ENCODE results near the gene SPATA32. TPM values are rescaled to one million over a fixed set of nuclear protein-coding genes. Genes with fewer than 3 reads are reported as not detected.
A peak's percentile ranks its signal among the peaks of the same experiment; 100 is the strongest.

Gene SPATA32
- total RNA-seq, 2 experiments from 2014 or later, result 0.53 to 0.65 TPM

DNA sequence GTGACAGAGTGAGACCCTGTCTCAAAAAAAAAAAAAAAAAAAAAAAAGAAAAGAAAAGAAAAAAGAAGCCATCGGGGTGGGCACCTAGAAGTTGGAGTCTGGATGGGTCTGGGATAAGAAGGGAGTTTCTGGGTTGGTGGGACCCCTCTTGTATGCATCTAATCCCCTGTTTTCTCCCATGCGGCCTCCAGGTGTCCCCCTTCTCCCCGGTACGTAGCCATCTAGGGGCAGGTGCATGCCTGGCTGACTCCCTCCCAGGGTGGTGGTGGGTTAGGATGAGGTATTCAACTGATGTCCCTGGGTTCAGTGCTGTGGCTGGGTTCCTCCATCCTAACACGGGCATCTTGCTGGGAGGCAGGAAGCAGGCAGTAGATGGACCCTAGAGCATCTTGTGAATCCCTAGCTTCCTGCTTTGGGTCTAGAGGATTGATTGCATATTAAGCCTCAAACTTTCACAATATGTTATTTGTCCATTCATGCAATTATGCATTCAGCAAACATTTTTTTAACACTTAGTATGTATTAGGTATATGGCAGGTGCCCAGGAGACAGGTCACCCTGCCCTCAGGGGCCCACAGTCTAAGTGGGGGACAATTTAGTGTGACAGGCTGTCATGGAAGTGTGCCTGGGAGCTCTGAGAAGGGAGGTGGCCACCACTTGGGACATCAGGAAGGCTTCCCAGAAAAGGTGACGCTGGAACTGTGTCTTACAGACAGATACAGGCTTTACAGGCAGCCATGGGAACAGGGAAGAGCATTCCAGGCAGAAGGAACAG is 27.1 kb downstream of the SPATA32 start:
- POLR2A ChIA-PET, result interaction anchor here (0.7 to 11.5 kb wide), 5 partner anchors 9 to 78 kb away, joined by 3 to 162 read pairs (median 6); partner anchors contain the start of gene FMNL1
- peak; percentile 50 for ATAC-seq (ENCODE audit: low read depth)
- Mint-ChIP-seq H3K27me3 (no peaks in the 10 kb centered on the region), H3K4me3 (no peak overlapping the region), H3K4me1 (peaks cover 49% of the 10 kb centered on the region), H3K36me3 (peaks cover 33% of the 10 kb centered on the region), H3K9me3 (no peaks in the 10 kb centered on the region), H3K27ac (peak overlapping the region; percentile 74)
- peak; percentile 53 for DNase-seq

DNA sequence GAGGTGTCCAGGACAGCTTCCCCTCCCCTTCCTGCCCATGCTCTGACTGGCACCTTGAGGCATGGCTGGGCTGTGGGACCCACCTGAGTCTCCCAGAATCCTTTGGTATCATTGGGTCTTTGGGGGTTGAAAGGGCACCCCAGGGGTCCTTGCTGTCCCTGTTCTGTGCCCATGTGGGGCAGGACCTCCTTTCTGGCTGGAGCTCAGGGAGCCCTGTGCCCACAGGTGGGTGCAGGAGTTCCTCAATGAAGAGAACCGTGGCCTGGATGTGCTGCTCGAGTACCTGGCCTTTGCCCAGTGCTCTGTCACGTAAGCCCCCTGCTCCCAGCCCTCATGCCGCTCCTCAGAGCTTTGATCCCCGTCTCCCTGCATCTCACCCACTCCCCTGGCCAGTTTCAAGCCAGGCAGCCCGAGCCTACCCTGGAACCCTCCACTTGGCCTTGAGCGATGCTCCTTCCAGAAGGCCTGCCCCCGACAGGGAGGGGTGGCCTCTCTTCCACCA is 28.4 kb downstream of the SPATA32 start:
- H3K9me3 Mint-ChIP-seq, result no peaks in the 10 kb centered on the region
- no peak for DNase-seq
- H3K36me3 Mint-ChIP-seq, result peaks cover 21% of the 10 kb centered on the region
- peak overlapping the region; percentile 70 for H3K27ac Mint-ChIP-seq
- no peak overlapping the region for H3K4me3 Mint-ChIP-seq
- H3K4me1 Mint-ChIP-seq, result peaks cover 58% of the 10 kb centered on the region
- ATAC-seq (ENCODE audit: low read depth), result no peak
- POLR2A ChIA-PET, result interaction anchor here (0.9 to 11.5 kb wide), 4 partner anchors 9 to 84 kb away, joined by 3 to 162 read pairs (median 47); partner anchors contain the start of gene FMNL1
- no peaks in the 10 kb centered on the region for H3K27me3 Mint-ChIP-seq

DNA sequence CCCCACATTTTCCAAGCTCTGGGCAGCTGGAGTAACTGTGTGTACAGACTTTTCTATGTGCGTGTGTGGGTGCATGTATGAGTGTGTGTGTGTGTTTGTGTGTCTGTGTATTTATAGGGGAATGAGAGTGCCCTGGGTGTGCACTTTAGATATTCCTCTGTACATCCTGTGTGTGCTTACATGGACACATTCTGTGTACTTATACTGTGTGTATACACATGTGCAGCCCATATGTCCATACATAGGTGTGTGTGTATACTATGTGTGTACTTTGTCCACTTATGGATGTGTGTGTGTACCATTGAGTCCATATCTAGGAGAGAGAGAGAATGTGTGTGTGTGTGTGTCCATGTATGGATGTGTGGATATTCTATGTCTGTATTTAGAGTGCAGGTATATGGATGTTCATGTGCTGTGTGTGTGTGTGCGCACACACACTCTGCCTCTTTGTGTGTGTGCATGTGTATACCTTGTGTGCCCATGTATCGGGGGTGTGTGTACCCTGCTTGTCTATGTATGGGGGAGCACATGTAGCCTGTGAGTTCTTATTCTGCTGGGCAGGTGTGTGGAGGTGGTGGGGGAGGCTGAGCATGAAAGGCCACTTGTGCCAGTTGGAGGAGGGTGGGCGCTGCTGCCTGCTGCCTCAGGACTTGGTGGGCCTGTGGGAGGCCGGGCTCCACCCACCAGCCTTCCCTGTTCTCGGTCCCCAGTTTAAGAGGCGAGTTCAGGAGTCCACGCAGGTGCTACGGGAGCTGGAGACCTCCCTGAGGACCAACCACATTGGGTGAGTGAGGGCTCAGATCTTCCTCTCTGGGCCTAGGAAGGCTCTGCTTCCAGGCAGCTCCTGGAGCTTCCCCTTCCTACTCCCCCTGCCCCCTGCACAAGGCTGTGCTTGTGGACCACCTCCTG is 29.1 kb downstream of the SPATA32 start:
- ATAC-seq (ENCODE audit: low read depth), result no peak
- no peak overlapping the region for H3K4me3 Mint-ChIP-seq
- POLR2A ChIA-PET, result interaction anchor here (0.9 to 11.5 kb wide), 5 partner anchors 8 to 83 kb away, joined by 3 to 162 read pairs (median 3); partner anchors contain the start of gene FMNL1
- H3K27ac Mint-ChIP-seq, result peak overlapping the region; percentile 70
- H3K9me3 Mint-ChIP-seq, result no peaks in the 10 kb centered on the region
- no peak for DNase-seq
- H3K36me3 Mint-ChIP-seq, result peaks cover 16% of the 10 kb centered on the region
- peaks cover 59% of the 10 kb centered on the region for H3K4me1 Mint-ChIP-seq
- no peaks in the 10 kb centered on the region for H3K27me3 Mint-ChIP-seq

DNA sequence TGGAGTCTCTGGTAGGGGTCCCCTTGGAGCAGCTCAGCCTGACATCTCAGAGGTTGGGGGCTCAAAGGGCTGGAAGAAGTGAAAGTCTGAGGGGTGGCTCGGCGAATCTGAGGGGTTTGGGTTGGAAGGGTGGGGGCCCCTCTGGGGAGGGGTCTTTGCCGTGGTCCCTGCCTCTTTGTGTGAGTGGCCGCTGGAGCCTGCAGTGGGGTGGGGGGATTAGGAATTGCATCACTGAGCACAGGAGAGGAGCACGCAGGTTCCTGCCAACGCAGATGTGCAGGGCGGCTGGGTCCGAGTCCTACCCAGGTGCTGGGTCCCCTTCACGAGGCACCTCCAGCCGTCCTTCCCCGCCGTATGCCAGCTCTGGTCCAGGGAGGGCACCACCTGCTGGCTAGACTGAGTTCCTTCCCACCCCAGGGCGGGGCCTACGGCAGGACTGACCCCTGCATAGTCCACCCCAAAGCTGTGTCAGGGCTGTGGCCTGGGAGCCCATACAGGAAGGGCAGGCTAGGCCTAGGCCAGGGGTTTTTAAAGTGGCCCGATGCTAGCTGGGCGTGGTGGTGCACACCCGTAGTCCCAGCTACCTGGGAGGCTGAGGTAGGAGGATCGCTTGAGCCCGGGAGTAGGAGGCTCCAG is 30.3 kb downstream of the SPATA32 start:
- Mint-ChIP-seq H3K27me3 (no peaks in the 10 kb centered on the region), H3K36me3 (peaks cover 16% of the 10 kb centered on the region), H3K4me3 (no peak overlapping the region), H3K27ac (peak overlapping the region; percentile 70), H3K4me1 (peaks cover 69% of the 10 kb centered on the region), H3K9me3 (no peaks in the 10 kb centered on the region)
- POLR2A ChIA-PET, result interaction anchor here (0.5 to 11.5 kb wide), 6 partner anchors 12 to 84 kb away, joined by 3 to 162 read pairs (median 6); partner anchors contain the start of genes FMNL1, HEXIM1 and MAP3K14
- DNase-seq (peak; percentile 47), ATAC-seq (ENCODE audit: low read depth) (no peak)

DNA sequence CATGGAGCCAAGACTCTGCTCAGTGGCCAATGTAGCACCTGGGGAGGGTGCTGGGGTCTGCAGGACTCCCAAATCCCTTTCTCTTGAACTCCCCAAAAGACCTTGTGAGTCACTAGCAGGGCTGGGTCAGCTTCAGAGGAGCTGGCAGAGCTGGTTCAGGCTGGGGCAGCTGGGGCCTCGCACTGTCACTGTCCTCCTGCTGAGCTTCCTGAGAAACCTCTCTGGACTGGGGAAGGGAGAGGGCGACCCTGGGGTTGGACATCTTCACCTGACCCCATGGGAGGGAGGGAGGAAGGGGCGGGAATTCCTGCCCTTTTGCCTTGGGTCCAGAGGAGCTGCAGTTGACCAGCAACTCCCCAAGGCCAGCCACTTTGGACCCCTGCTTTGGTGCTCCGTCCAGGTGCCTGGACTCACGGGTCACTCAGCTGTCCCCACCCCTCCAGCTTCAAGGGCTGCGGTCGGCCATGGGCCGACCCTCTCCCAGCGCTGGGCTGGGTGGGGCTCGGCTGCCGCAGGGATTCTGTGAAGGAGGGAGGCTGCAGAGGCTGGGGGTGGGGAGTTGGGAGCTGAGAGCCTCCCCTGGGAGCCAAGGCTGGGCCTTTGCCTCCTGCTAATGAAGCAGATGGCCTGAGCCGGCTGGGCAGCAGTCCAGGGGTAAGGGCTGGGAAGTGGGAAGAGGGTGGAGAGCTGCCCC is 31.0 kb downstream of the SPATA32 start:
- POLR2A ChIA-PET, result interaction anchor here (0.5 to 11.5 kb wide), 8 partner anchors 11 to 85 kb away, joined by 3 to 162 read pairs (median 4); partner anchors contain the start of genes FMNL1, HEXIM1 and MAP3K14
- H3K4me3 Mint-ChIP-seq, result no peak overlapping the region
- peaks cover 71% of the 10 kb centered on the region for H3K4me1 Mint-ChIP-seq
- peak overlapping the region; percentile 99 for H3K27ac Mint-ChIP-seq
- DNase-seq, result no peak
- no peaks in the 10 kb centered on the region for H3K9me3 Mint-ChIP-seq
- H3K27me3 Mint-ChIP-seq, result no peaks in the 10 kb centered on the region
- no peak for ATAC-seq (ENCODE audit: low read depth)
- peaks cover 18% of the 10 kb centered on the region for H3K36me3 Mint-ChIP-seq

DNA sequence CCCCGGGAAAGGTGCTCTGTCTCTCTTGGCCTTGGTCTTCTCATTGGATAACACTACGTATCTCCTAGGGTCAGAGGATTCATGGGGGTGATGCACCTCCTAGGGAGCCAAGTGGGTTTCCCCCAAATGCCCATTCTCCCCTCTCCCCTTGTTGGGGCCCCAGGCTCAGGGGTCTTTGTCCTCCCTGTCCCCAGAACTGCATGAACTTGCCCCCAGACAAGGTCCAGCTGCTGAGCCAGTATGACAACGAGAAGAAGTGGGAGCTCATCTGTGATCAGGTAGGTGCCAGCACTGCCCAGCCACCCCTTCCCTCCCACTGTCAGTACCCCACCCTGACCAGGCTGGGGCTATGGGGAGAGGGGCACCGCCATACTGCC is 31.5 kb downstream of the SPATA32 start:
- Mint-ChIP-seq H3K36me3 (peaks cover 18% of the 10 kb centered on the region), H3K4me1 (peaks cover 70% of the 10 kb centered on the region), H3K9me3 (no peaks in the 10 kb centered on the region), H3K27ac (peak overlapping the region; percentile 99), H3K4me3 (peak overlapping the region; percentile 19), H3K27me3 (no peaks in the 10 kb centered on the region)
- DNase-seq (no peak), ATAC-seq (ENCODE audit: low read depth) (no peak)
- POLR2A ChIA-PET, result interaction anchor here (0.5 to 11.5 kb wide), 7 partner anchors 11 to 86 kb away, joined by 3 to 162 read pairs (median 6); partner anchors contain the start of genes FMNL1, HEXIM1 and MAP3K14

DNA sequence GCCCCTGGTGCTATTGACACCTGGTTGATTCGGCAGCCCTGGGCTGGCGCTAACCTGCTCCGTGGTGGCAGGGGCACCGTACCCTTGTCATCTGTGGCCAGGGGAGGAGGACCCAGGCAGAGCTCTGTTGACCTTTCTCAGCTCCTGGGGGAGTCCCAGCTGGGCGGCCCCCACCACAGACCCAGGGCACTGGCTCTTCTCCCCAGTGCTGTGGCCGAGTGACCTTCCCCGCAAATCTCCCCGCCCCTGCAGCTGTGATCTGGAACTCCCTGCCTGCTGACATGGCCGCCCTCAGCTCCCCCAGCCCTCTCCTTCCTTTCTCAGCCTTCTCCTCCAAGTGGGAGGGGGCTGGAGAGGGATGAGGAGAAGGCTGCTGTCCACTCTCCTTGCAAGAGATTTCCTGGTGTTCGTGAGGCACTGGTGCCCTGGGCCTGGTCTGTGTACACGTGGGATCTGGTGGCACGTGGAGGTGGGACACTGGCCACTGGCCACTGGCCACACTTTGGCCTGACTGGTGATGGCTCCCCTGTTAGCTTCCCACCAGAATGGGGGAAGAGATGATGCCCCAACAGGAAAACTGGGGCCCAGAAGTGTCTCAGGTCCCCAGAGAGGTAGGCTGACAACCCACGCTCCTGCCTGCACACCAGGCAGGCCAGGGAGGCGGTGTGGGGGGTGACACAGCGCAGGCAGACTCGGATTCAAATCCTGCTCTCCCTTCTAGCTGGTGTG is 32.0 kb downstream of the SPATA32 start:
- Mint-ChIP-seq H3K9me3 (no peaks in the 10 kb centered on the region), H3K27me3 (no peaks in the 10 kb centered on the region), H3K36me3 (peaks cover 22% of the 10 kb centered on the region), H3K4me3 (peak overlapping the region; percentile 100), H3K27ac (peak overlapping the region; percentile 99), H3K4me1 (peaks cover 70% of the 10 kb centered on the region)
- DNase-seq (peak; percentile 48), ATAC-seq (ENCODE audit: low read depth) (no peak)
- POLR2A ChIA-PET, result interaction anchor here (1.2 to 11.5 kb wide), 10 partner anchors 10 to 86 kb away, joined by 4 to 162 read pairs (median 9); partner anchors contain the start of genes FMNL1, HEXIM1, HEXIM2 and MAP3K14

DNA sequence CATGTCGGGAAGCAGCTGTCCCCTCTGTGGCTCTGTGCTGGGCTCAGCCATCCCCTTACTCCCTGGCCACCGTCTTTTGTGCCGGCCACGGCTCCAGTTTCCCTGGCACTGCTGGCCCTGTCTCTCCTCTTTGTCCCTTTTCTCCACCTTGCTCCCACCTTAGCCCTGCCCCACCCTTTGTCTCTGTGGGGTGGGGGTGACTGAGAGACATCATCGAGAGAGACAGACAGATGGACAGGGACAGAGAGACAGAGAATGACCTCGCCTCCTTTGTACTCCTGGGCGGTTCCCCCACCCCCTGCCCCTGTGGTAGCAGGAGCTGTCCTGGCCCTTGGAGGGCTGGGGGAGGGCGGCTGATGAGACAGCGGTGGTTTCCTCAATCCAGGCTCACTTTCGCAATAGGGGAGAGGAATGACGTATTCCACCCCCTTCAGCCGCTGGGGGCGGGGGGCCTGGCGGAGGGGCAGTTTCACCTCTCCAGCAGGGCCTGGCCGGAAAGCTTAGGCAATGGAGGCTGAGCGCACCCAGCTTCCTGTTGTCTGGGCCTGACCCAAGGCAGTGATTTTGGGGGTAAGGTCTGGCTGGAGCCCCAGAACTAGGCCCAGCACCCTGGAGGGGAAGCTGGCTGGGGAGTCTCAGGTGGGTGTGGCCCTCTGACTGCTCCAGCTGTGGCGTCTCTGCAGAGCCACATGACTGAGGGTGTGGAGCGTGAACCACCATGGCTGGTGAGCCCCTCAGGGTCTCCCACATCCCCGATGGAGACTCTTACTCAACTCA is 32.9 kb downstream of the SPATA32 start:
- peak; percentile 33 for ATAC-seq (ENCODE audit: low read depth)
- POLR2A ChIA-PET, result interaction anchor here (1.0 to 11.5 kb wide), 11 partner anchors 9 to 88 kb away, joined by 3 to 162 read pairs (median 8); partner anchors contain the start of genes FMNL1, HEXIM1, HEXIM2 and MAP3K14
- H3K27ac Mint-ChIP-seq, result peak overlapping the region; percentile 99
- DNase-seq, result peak; percentile 76
- peaks cover 69% of the 10 kb centered on the region for H3K4me1 Mint-ChIP-seq
- peaks cover 22% of the 10 kb centered on the region for H3K36me3 Mint-ChIP-seq
- no peaks in the 10 kb centered on the region for H3K9me3 Mint-ChIP-seq
- peak overlapping the region; percentile 100 for H3K4me3 Mint-ChIP-seq
- no peaks in the 10 kb centered on the region for H3K27me3 Mint-ChIP-seq

DNA sequence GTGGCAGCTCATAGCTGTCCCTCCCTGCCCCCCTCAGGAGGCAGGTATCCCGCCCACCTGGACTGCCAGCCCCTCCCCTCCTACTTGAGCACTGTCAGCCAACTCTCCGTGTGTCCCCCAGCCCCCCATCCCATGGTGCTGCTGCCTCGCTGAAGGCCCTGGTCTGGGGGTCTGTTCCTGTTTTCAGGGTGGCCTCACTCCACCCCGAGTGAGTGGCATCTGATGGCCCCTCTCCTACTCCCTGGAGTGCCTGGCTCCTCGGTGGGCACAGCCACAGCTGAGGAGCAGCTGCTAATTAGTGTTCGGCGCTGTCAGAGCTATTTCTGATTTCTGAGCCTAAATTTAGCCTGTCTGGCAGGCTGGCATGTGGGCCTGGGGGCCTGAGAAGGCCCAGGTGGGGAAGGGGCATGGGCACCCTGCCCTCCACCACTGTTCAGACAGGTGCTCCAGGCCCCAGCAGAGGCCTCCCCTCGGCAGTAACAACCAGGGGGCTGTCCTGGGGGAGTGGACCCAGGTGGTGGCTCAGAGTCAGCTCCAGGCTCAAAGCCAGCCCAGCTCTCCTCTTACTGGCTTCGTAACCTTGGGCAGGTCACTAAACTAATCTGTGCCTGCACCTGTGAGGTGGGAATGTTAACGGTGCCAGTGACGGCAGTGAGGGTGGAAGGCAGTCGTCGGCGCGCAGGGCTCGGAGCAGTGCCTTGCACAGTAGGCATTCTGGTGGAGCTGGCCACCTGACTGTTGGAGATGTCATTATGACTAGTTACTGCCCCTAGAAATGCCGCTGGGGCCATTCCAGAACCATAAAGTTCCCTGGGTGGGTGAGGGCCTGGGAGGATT is 33.8 kb downstream of the SPATA32 start:
- DNase-seq (peak; percentile 49), ATAC-seq (ENCODE audit: low read depth) (no peak)
- peak overlapping the region; percentile 100 for H3K4me3 Mint-ChIP-seq
- peak overlapping the region; percentile 99 for H3K27ac Mint-ChIP-seq
- peaks cover 27% of the 10 kb centered on the region for H3K36me3 Mint-ChIP-seq
- H3K9me3 Mint-ChIP-seq, result no peaks in the 10 kb centered on the region
- POLR2A ChIA-PET, result interaction anchor here (0.7 to 11.5 kb wide), 12 partner anchors 8 to 88 kb away, joined by 3 to 162 read pairs (median 7); partner anchors contain the start of genes FMNL1, HEXIM1, HEXIM2 and MAP3K14
- peaks cover 66% of the 10 kb centered on the region for H3K4me1 Mint-ChIP-seq
- H3K27me3 Mint-ChIP-seq, result no peaks in the 10 kb centered on the region
